ENCODE measurements around the gene UQCRHL.

Gene UQCRHL

GRCh38 chr1:15761366-15762128, 45.9 kb downstream of the UQCRHL start:
- Histone ChIP-seq H3K36me3 (replicated peaks) (peaks cover 13% of the 10 kb centered on the region), H3K27me3 (replicated peaks) (no peaks in the 10 kb centered on the region), H3K4me3 (ENCODE audit: low read depth, low read length) (peak overlapping the region; percentile 47), H3K27ac (no peak overlapping the region)
- TF ChIP-seq CTCF (IDR thresholded peaks at IDR 0.05; ENCODE audit: low read depth, low read length, missing control alignments), result no peak
- no peak for DNase-seq
- in situ Hi-C loops (cut with HindIII; ENCODE audit: low pct_ligation_motif_present, low sequenced_read_pairs), result no loop called here

- H3K36me3 ChIP-seq (replicated peaks), result peaks cover 13% of the 10 kb centered on the region
- peak overlapping the region; percentile 53 for H3K27ac ChIP-seq
- DNase-seq, result peak; percentile 53
- in situ Hi-C loops (cut with HindIII; ENCODE audit: low pct_ligation_motif_present, low sequenced_read_pairs), result no loop called here
- TF ChIP-seq CTCF (IDR thresholded peaks at IDR 0.05; ENCODE audit: low read depth, low read length, missing control alignments), result no peak
- H3K27me3 ChIP-seq (replicated peaks), result no peaks in the 10 kb centered on the region
- H3K4me3 ChIP-seq (ENCODE audit: low read depth, low read length), result peak overlapping the region; percentile 47
These were observed 46.8 kb downstream of the UQCRHL start for GRCh38 chr1:15760520-15761211.

GRCh38 chr1:15758953-15759661, 48.3 kb downstream of the UQCRHL start:
- Histone ChIP-seq H3K27me3 (replicated peaks) (no peaks in the 10 kb centered on the region), H3K36me3 (replicated peaks) (peaks cover 1% of the 10 kb centered on the region), H3K27ac (peak overlapping the region; percentile 2), H3K4me3 (ENCODE audit: low read depth, low read length) (peak overlapping the region; percentile 77)
- in situ Hi-C loops (cut with HindIII; ENCODE audit: low pct_ligation_motif_present, low sequenced_read_pairs), result no loop called here
- no peak for DNase-seq
- no peak for TF ChIP-seq CTCF (IDR thresholded peaks at IDR 0.05; ENCODE audit: low read depth, low read length, missing control alignments)

GRCh38 chr1:15758343-15758931, 49.0 kb downstream of the UQCRHL start, which contains the start of gene FBLIM1:
FBLIM1 (plus strand) TSS chr1:15758795; CDS start chr1:15764984, 6,189 bp downstream.
- Histone ChIP-seq H3K27me3 (replicated peaks) (no peaks in the 10 kb centered on the region), H3K4me3 (ENCODE audit: low read depth, low read length) (peak within 1 kb of the TSS; percentile 77), H3K36me3 (replicated peaks) (no peaks in the 10 kb centered on the region), H3K27ac (peak within 1 kb of the TSS; percentile 2)
- DNase-seq, result no peak
- in situ Hi-C loops (cut with HindIII; ENCODE audit: low pct_ligation_motif_present, low sequenced_read_pairs), result no loop called here
- TF ChIP-seq CTCF (IDR thresholded peaks at IDR 0.05; ENCODE audit: low read depth, low read length, missing control alignments), result no peak

- no peak for DNase-seq
- no peak for TF ChIP-seq CTCF (IDR thresholded peaks at IDR 0.05; ENCODE audit: low read depth, low read length, missing control alignments)
- Histone ChIP-seq H3K4me3 (ENCODE audit: low read depth, low read length) (peak overlapping the region; percentile 77), H3K27ac (no peak overlapping the region), H3K27me3 (replicated peaks) (no peaks in the 10 kb centered on the region), H3K36me3 (replicated peaks) (no peaks in the 10 kb centered on the region)
- in situ Hi-C loops (cut with HindIII; ENCODE audit: low pct_ligation_motif_present, low sequenced_read_pairs), result no loop called here
These were observed 49.7 kb downstream of the UQCRHL start for GRCh38 chr1:15757575-15758342.
